Activated T-cell treated with anti-CD3 and anti-CD28 coated beads, Interleukin-2, amount 50 U/mL, for 4 hours (primary cell): ENCODE results near the gene SRSF9. TPM values are rescaled to one million over a fixed set of nuclear protein-coding genes. Genes with fewer than 3 reads are reported as not detected.

ENCODE experiments used
- ATAC-seq, 2 donors: fragments of 200-7000 bp; cut with Tn5 transposase; one replicate each; pipeline ENCODE4 v1.10.0; 2021
- DNase-seq: peaks from one replicate; pipeline ENCODE4 v3.0.0-alpha.2; 2020
- H3K27me3 Mint-ChIP-seq: one replicate; pipeline ENCODE4 v1.8.0; 2021; ENCODE audit warnings: low read depth, mixed read lengths
- H3K36me3 Mint-ChIP-seq: one replicate; pipeline ENCODE4 v1.8.0; 2022; ENCODE audit warnings: mixed read lengths; ENCODE audit not compliant: insufficient read depth
- H3K4me1 Mint-ChIP-seq: one replicate; pipeline ENCODE4 v1.8.0; 2021; ENCODE audit warnings: low read depth, mixed read lengths
- H3K4me3 Mint-ChIP-seq: one replicate; pipeline ENCODE4 v1.8.0; 2021; ENCODE audit warnings: mild to moderate bottlenecking, moderate library complexity, mixed read lengths
- H3K9me3 Mint-ChIP-seq: one replicate; pipeline ENCODE4 v1.8.0; 2021; ENCODE audit warnings: mixed read lengths
- total RNA-seq, 3 donors: library from RNA; stranded (reverse); gene quantifications; one replicate each; pipeline ENCODE4 v1.2.1, GENCODE V29; 2021

SRSF9 gene
- total RNA-seq, 3 donors from 2014 or later, result 259 to 288 (median 272) TPM

GRCh38 chr12:120421701-120422100 is 47.8 kb downstream of the SRSF9 start:
- peaks cover 2% of the 10 kb centered on the region for H3K27me3 Mint-ChIP-seq
- no peaks in the 10 kb centered on the region for H3K9me3 Mint-ChIP-seq
- H3K4me3 Mint-ChIP-seq, result no peak overlapping the region
- H3K36me3 Mint-ChIP-seq, result no peaks in the 10 kb centered on the region
- no peaks in the 10 kb centered on the region for H3K4me1 Mint-ChIP-seq
- DNase-seq (no peak), ATAC-seq (no peak)

GRCh38 chr12:120417917-120418580 is 51.5 kb downstream of the SRSF9 start:
- Mint-ChIP-seq H3K4me1 (no peaks in the 10 kb centered on the region), H3K4me3 (no peak overlapping the region), H3K27me3 (peaks cover 2% of the 10 kb centered on the region), H3K36me3 (no peaks in the 10 kb centered on the region), H3K9me3 (no peaks in the 10 kb centered on the region)
- DNase-seq, result no peak
- ATAC-seq, result no peak

GRCh38 chr12:120416490-120417216 is 52.9 kb downstream of the SRSF9 start:
- Mint-ChIP-seq H3K27me3 (peaks cover 7% of the 10 kb centered on the region), H3K4me3 (no peak overlapping the region), H3K9me3 (no peaks in the 10 kb centered on the region), H3K4me1 (no peaks in the 10 kb centered on the region), H3K36me3 (no peaks in the 10 kb centered on the region)
- ATAC-seq, result no peak
- DNase-seq, result no peak

GRCh38 chr12:120413901-120414695 is 55.5 kb downstream of the SRSF9 start:
- H3K4me3 Mint-ChIP-seq, result no peak overlapping the region
- no peak for DNase-seq
- no peaks in the 10 kb centered on the region for H3K36me3 Mint-ChIP-seq
- ATAC-seq, result no peak
- H3K9me3 Mint-ChIP-seq, result no peaks in the 10 kb centered on the region
- H3K4me1 Mint-ChIP-seq, result no peaks in the 10 kb centered on the region
- H3K27me3 Mint-ChIP-seq, result peaks cover 7% of the 10 kb centered on the region

- no peak for DNase-seq
- no peaks in the 10 kb centered on the region for H3K36me3 Mint-ChIP-seq
- H3K4me3 Mint-ChIP-seq, result no peak overlapping the region
- peaks cover 6% of the 10 kb centered on the region for H3K27me3 Mint-ChIP-seq
- ATAC-seq, result no peak
- H3K4me1 Mint-ChIP-seq, result no peaks in the 10 kb centered on the region
- H3K9me3 Mint-ChIP-seq, result no peaks in the 10 kb centered on the region
Observed at GRCh38 chr12:120412421-120412820, 57.1 kb downstream of the SRSF9 start.

Other genes starting within 250 kb of the SRSF9 start
- gene PXN, start 204.0 kb downstream of the SRSF9 start, total RNA-seq, result 10 to 100 TPM; 49.2 to 54.0 (median 51.1) TPM
- 1,000 to 10,000 TPM; 2,997 to 5,108 (median 5,011) TPM for gene RNU4-2, start 177.8 kb downstream of the SRSF9 start, total RNA-seq
- gene RNU4-1, start 176.5 kb downstream of the SRSF9 start, total RNA-seq, result 1,000 to 10,000 TPM in 2 of 3 donors, 100 to 1,000 TPM in 1; 980 to 2,356 (median 1,498) TPM
- gene SIRT4, start 167.4 kb downstream of the SRSF9 start, total RNA-seq, result 1 to 10 TPM; 1.3 to 1.8 (median 1.5) TPM
- gene PLA2G1B, start 142.0 kb downstream of the SRSF9 start, total RNA-seq, result 1 to 10 TPM in 2 of 3 donors, under 1 TPM in 1; 0.79 to 1.3 (median 1.1) TPM
- gene MSI1, start 100.6 kb downstream of the SRSF9 start, total RNA-seq, result under 1 TPM; 0.16 to 0.41 (median 0.25) TPM
- 100 to 1,000 TPM; 495 to 510 (median 508) TPM for gene COX6A1, start 31.6 kb downstream of the SRSF9 start, total RNA-seq
- gene TRIAP1, start 23.4 kb downstream of the SRSF9 start, total RNA-seq, result 10 to 100 TPM; 60.7 to 68.9 (median 66.4) TPM
- 10 to 100 TPM; 47.6 to 58.0 (median 55.1) TPM for gene GATC, start 23.3 kb downstream of the SRSF9 start, total RNA-seq
- 100 to 1,000 TPM; 243 to 252 (median 248) TPM for gene DYNLL1, start 26.4 kb upstream of the SRSF9 start, total RNA-seq
- 10 to 100 TPM; 23.6 to 29.9 (median 26.4) TPM for gene COQ5, start 59.4 kb upstream of the SRSF9 start, total RNA-seq
- 100 to 1,000 TPM; 152 to 169 (median 161) TPM for gene RNF10, start 64.6 kb upstream of the SRSF9 start, total RNA-seq
- 10 to 100 TPM; 81.6 to 93.0 (median 92.6) TPM for gene POP5, start 111.7 kb upstream of the SRSF9 start, total RNA-seq
- under 1 TPM in 2 of 3 donors, not detected in 1; 0.18 to 0.26 TPM for gene CABP1, start 170.9 kb upstream of the SRSF9 start, total RNA-seq
- 100 to 1,000 TPM; 153 to 172 (median 153) TPM for gene MLEC, start 217.4 kb upstream of the SRSF9 start, total RNA-seq
- gene UNC119B, start 240.7 kb upstream of the SRSF9 start, total RNA-seq, result 10 to 100 TPM; 17.0 to 20.4 (median 17.0) TPM